Mesenteric fat pad (tissue), 1 donor: ENCODE data around the gene CORO2A. TPM values are rescaled to one million over a fixed set of nuclear protein-coding genes. Genes with fewer than 3 reads are reported as not detected.
"Not testable (repeated sequence)": the region's sequence is repeated elsewhere in the genome, so short reads cannot be mapped to it uniquely, and the experiment has no call there.

ENCODE experiments used
- DNase-seq: peaks from one replicate; pipeline ENCODE4 v3.0.0-alpha.2; 2020; ENCODE audit warnings: low spot score
- microRNA-seq: library from miRNA; unstranded; fragments of <30 nt; microRNA quantifications from one replicate; pipeline ENCODE4 v1.2.0, GENCODE V29; 2020; ENCODE audit warnings: borderline number of aligned reads
- total RNA-seq: library from RNA; stranded (reverse); fragmentation: NEBNext Ultra II Directional; extraction: Animal tissue kit (Norgen Biotek cat#: 25700); gene quantifications from one replicate; pipeline ENCODE4 v1.2.1, GENCODE V29; 2021
- donor health status: DM: yes; HTN: yes; CAD: no.

Gene CORO2A
- total RNA-seq, 1 donor from 2014 or later = 2.5 TPM

- no peak for DNase-seq
Observed at GRCh38 chr9:98087420-98088354, 104.8 kb downstream of the CORO2A start.

GRCh38 chr9:98086461-98086860, 106.0 kb downstream of the CORO2A start:
- DNase-seq = no peak

GRCh38 chr9:98085944-98086343, 106.5 kb downstream of the CORO2A start:
- no peak for DNase-seq

GRCh38 chr9:98085058-98085457, 107.4 kb downstream of the CORO2A start:
- no peak for DNase-seq

GRCh38 chr9:98084396-98084795, 108.0 kb downstream of the CORO2A start:
- DNase-seq = no peak

GRCh38 chr9:98083566-98084183, 108.8 kb downstream of the CORO2A start:
- no peak for DNase-seq

GRCh38 chr9:98083061-98083501, 109.4 kb downstream of the CORO2A start:
- no peak for DNase-seq

- no peak for DNase-seq
Observed at GRCh38 chr9:98081477-98082219, 110.8 kb downstream of the CORO2A start.

- DNase-seq = no peak
Observed at GRCh38 chr9:98080780-98081179, 111.7 kb downstream of the CORO2A start.

GRCh38 chr9:98080326-98080725, 112.1 kb downstream of the CORO2A start:
- no peak for DNase-seq

- no peak for DNase-seq
Observed at GRCh38 chr9:98078895-98079294, 113.5 kb downstream of the CORO2A start.

- DNase-seq = not testable (repeated sequence)
Observed at GRCh38 chr9:98076514-98076890, 115.9 kb downstream of the CORO2A start.

GRCh38 chr9:98075332-98075805, 117.1 kb downstream of the CORO2A start:
- no peak for DNase-seq

GRCh38 chr9:98074115-98074990, 118.1 kb downstream of the CORO2A start:
- no peak for DNase-seq

- DNase-seq = no peak
Observed at GRCh38 chr9:98071737-98072136, 120.7 kb downstream of the CORO2A start.

Small RNA genes lying within 50 kb of the gene (microRNA-seq; reads per million reads assigned to microRNA genes)
- gene MIR6854 = not detected

Other genes with a start within 250 kb of the CORO2A start
- 103 TPM for gene ANP32B, start 209.3 kb downstream of the CORO2A start, total RNA-seq
- gene NANS, start 135.9 kb downstream of the CORO2A start, total RNA-seq = 48.6 TPM
- 13.8 TPM for gene TRIM14, start 73.4 kb downstream of the CORO2A start, total RNA-seq
- 12.0 TPM for gene TBC1D2, start 63.0 kb upstream of the CORO2A start, total RNA-seq